ENCODE results near the gene SUN2.

Gene SUN2

DNA sequence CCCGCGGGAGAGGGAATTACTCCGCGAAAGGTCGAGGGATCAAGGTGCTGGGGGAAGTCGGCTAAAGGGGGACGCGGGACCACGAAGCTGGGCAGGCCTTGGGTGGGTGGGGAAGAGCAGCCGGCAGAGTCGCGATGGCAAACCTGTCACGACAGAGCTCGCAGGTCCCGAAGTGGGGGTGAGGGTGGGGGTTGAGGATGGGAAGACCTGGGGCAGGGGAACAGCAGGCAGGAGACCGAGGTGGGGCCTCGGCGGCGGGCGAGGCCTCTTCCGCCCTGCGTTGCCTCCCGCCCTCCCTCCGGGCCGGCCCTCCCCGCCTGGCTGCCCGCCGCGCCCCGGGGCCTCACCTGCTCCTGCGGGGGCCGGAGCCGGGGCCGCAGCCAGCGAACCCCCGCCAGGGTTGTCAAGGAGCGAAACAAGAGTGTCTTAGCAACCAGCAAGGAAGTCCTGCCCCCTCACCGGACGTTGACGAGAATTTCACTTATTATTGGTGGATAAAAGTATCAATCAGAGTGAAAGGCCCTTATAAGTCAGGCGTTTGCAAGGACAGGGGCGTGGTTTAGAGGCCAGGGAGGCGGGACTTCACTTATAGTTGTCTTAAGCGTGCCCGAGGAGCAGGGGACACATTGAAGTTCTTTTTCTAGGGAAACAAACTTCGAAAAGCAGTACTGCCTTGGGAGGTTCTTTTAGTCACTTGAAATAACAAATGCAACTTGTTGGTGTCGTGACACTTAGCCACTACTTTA, 38.1 kb upstream of the SUN2 start, which contains the start of gene DNAL4:
TSS of gene DNAL4 (minus strand) at position 423 of the 746 bp plus-strand sequence. CDS start 11,412 bp downstream, outside the sequence.
- FAIRE-seq = no peak
- peak; percentile 50 for DNase-seq (ENCODE audit: insufficient read length, low spot score)
- TF ChIP-seq, protein P1, sequence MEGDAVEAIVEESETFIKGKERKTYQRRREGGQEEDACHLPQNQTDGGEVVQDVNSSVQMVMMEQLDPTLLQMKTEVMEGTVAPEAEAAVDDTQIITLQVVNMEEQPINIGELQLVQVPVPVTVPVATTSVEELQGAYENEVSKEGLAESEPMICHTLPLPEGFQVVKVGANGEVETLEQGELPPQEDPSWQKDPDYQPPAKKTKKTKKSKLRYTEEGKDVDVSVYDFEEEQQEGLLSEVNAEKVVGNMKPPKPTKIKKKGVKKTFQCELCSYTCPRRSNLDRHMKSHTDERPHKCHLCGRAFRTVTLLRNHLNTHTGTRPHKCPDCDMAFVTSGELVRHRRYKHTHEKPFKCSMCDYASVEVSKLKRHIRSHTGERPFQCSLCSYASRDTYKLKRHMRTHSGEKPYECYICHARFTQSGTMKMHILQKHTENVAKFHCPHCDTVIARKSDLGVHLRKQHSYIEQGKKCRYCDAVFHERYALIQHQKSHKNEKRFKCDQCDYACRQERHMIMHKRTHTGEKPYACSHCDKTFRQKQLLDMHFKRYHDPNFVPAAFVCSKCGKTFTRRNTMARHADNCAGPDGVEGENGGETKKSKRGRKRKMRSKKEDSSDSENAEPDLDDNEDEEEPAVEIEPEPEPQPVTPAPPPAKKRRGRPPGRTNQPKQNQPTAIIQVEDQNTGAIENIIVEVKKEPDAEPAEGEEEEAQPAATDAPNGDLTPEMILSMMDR (IDR thresholded peaks at IDR 0.05; ENCODE audit: insufficient read depth, missing control alignments) = no peak

DNA sequence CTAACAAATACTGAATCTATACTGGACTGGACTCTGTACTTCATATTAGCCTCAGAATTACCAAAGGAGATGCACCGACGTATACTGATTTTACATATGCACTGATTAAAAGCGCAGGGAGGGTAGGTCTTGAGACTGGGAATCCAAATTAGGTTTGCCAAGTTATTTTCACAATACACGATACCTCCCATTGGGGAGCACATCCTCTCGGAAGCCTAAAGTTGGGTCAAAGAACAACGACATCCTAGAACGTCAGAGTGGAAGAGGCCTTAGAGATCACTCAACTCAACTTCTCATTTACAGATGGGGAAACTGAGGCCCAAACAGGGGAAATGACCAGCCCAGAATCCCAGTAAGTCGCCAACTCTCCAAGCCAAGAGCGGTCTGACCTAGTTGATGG, 37.5 kb upstream of the SUN2 start:
- DNase-seq (ENCODE audit: insufficient read length, low spot score) (no peak), FAIRE-seq (no peak)
- TF ChIP-seq, protein P1 (IDR thresholded peaks at IDR 0.05; ENCODE audit: insufficient read depth, missing control alignments) = no peak

DNA sequence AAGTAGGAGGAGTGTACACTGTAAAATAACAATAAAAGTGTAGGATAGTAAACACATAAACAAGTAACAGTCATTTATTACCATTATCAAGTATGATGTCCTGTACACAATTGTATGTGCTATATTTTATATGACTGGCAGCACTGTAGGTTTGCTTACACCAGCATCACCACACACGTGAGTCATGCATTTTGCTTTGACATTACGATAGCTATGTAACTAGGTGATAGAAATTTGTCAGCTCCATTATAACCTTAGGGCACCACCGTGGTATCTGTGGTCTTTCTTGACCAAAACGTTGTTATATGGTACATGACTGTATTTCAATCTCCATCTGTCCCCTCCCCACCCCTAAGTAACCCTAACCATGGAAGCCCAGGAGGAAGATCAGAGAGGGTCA, 37.0 kb upstream of the SUN2 start:
- DNase-seq (ENCODE audit: insufficient read length, low spot score) (no peak), FAIRE-seq (no peak)
- TF ChIP-seq, protein P1 (IDR thresholded peaks at IDR 0.05; ENCODE audit: insufficient read depth, missing control alignments) = no peak

DNA sequence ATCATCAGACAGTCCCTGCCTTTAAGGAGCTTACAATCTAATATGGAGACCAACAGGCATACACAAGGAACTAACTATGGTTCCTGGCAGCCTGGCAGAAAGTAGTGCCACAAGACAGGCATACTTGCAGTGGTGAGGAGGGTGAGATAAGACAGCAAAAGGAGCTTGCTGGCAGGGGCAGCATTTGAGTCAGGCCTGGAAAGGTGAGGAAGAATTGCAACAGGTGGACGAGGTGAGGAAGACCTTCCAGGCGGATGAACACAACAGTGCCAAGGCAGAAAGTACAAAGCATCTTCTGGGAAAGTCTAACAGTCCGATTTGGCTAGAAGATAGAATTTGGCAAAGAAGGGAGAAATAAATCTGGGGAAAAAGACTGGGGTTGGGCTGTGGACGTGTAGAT, 33.8 kb upstream of the SUN2 start:
- TF ChIP-seq, protein P1 (IDR thresholded peaks at IDR 0.05; ENCODE audit: insufficient read depth, missing control alignments) = no peak
- no peak for DNase-seq (ENCODE audit: insufficient read length, low spot score)
- FAIRE-seq = no peak

DNA sequence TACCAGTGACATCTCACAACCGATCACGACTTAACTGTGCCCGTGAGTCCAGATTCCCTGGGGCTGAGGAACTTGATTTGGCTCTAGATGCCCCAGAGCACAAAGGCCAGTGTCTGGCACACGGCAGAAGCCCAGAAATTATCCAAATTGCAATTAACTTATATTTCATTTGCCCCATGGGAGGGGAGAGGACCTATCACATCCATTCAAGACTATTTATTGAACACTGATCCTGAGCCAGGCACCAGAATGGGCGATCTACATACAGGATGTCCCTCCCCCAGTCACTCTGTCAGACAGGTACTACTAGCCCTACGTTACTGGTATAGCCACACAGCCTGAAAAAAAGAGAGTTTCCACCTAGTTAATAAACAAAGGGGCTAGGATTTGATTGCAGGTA, 33.0 kb upstream of the SUN2 start:
- TF ChIP-seq, protein P1 (IDR thresholded peaks at IDR 0.05; ENCODE audit: insufficient read depth, missing control alignments) = no peak
- no peak for FAIRE-seq

DNA sequence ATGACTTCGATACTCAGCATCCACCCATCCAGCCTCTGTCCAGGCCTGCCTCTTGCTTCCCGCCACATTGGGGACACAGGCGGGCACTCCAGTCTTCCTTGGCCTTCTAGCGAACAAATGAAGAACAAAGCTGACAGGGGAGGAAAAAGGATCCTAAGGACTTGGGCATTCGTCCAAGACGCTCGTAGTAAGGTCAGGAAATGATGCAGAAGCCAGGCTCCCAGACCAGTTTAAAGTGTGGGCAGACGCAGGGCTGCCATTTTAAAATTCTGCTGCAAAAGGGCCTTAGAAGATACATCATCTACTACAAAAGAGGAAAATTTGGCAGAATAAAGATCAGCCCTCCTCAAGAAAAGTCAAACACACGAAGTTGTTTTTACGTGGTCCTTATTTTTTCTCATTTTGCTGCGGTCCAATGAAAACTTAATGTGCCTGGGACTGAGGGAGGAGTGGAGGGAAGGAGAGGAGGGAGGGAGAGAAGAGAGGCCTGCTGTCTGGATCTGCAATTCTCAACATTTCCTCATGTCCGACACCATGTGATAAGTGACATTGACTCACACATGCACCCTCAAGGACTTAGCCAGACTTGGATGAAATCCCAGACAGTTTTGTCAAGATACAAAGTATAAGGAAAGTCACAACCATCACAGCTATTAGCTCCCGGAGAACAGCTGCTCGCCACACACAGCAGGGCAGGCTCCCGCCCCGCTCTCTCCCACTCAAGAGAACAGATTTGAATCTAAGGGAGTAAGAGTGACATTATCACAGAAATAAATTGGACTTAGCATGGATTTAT, 32.4 kb upstream of the SUN2 start:
- TF ChIP-seq, protein P1 (IDR thresholded peaks at IDR 0.05; ENCODE audit: insufficient read depth, missing control alignments) = no peak
- no peak for DNase-seq (ENCODE audit: insufficient read length, low spot score)
- FAIRE-seq = no peak

More for the DNA sequence above, 33.0 kb upstream of the SUN2 start:
- no peak for DNase-seq (ENCODE audit: insufficient read length, low spot score)

Measured in D721Med (cell line).